T-helper 2 cell treated with Interferon-gamma antibody and Interleukin-4, amounts not matched to agents 5 μg/mL and 100 μg/mL, for 36 hours (primary cell): ENCODE data around the gene ZAR1.

Source experiments
- DNase-seq: peaks from one replicate; pipeline ENCODE4 v3.0.0; 2021; ENCODE audit warnings: low spot score
- H3K27ac Mint-ChIP-seq: one replicate; pipeline ENCODE4 v1.8.0; 2021; ENCODE audit warnings: mild to moderate bottlenecking, mixed read lengths
- H3K27me3 Mint-ChIP-seq: one replicate; pipeline ENCODE4 v1.8.0; 2021; ENCODE audit warnings: low read depth, mixed read lengths
- H3K36me3 Mint-ChIP-seq: one replicate; pipeline ENCODE4 v1.8.0; 2021; ENCODE audit warnings: low read depth, mixed read lengths
- H3K4me1 Mint-ChIP-seq: one replicate; pipeline ENCODE4 v1.8.0; 2021; ENCODE audit warnings: low read depth, mixed read lengths
- H3K4me3 Mint-ChIP-seq: one replicate; pipeline ENCODE4 v1.8.0; 2022; ENCODE audit warnings: mild to moderate bottlenecking, moderate library complexity, mixed read lengths
- H3K9me3 Mint-ChIP-seq: one replicate; pipeline ENCODE4 v1.8.0; 2021; ENCODE audit warnings: mixed read lengths

The ZAR1 gene

GRCh38 chr4:48499551-48500066 lies 9.6 kb downstream of the ZAR1 start:
- Mint-ChIP-seq H3K27me3 (no peaks in the 10 kb centered on the region), H3K36me3 (peaks cover 44% of the 10 kb centered on the region), H3K27ac (no peak overlapping the region), H3K4me1 (peaks cover 20% of the 10 kb centered on the region), H3K4me3 (no peak overlapping the region), H3K9me3 (no peaks in the 10 kb centered on the region)
- DNase-seq, result no peak

- Mint-ChIP-seq H3K9me3 (no peaks in the 10 kb centered on the region), H3K36me3 (peaks cover 47% of the 10 kb centered on the region), H3K4me1 (peaks cover 20% of the 10 kb centered on the region), H3K27me3 (no peaks in the 10 kb centered on the region), H3K4me3 (no peak overlapping the region), H3K27ac (no peak overlapping the region)
- DNase-seq, result no peak
Measured at GRCh38 chr4:48503233-48504025, 13.4 kb downstream of the ZAR1 start.

GRCh38 chr4:48504026-48504330 lies 13.9 kb downstream of the ZAR1 start:
- Mint-ChIP-seq H3K9me3 (no peaks in the 10 kb centered on the region), H3K27me3 (no peaks in the 10 kb centered on the region), H3K4me1 (peaks cover 18% of the 10 kb centered on the region), H3K4me3 (no peak overlapping the region), H3K27ac (no peak overlapping the region), H3K36me3 (peaks cover 46% of the 10 kb centered on the region)
- DNase-seq, result no peak

- Mint-ChIP-seq H3K9me3 (no peaks in the 10 kb centered on the region), H3K4me3 (no peak overlapping the region), H3K27ac (no peak overlapping the region), H3K4me1 (peaks cover 16% of the 10 kb centered on the region), H3K36me3 (peaks cover 46% of the 10 kb centered on the region), H3K27me3 (no peaks in the 10 kb centered on the region)
- DNase-seq, result no peak
Measured at GRCh38 chr4:48504352-48504751, 14.3 kb downstream of the ZAR1 start.

GRCh38 chr4:48506716-48507115 lies 16.7 kb downstream of the ZAR1 start:
- H3K27ac Mint-ChIP-seq, result no peak overlapping the region
- H3K27me3 Mint-ChIP-seq, result no peaks in the 10 kb centered on the region
- peaks cover 12% of the 10 kb centered on the region for H3K4me1 Mint-ChIP-seq
- no peak for DNase-seq
- H3K9me3 Mint-ChIP-seq, result no peaks in the 10 kb centered on the region
- H3K4me3 Mint-ChIP-seq, result no peak overlapping the region
- peaks cover 43% of the 10 kb centered on the region for H3K36me3 Mint-ChIP-seq

GRCh38 chr4:48509543-48509942 lies 19.5 kb downstream of the ZAR1 start:
- Mint-ChIP-seq H3K4me3 (no peak overlapping the region), H3K27me3 (no peaks in the 10 kb centered on the region), H3K36me3 (peaks cover 53% of the 10 kb centered on the region), H3K4me1 (peaks cover under 1% of the 10 kb centered on the region), H3K9me3 (no peaks in the 10 kb centered on the region), H3K27ac (no peak overlapping the region)
- DNase-seq, result no peak

GRCh38 chr4:48518143-48518542 lies 28.1 kb downstream of the ZAR1 start:
- Mint-ChIP-seq H3K27ac (no peak overlapping the region), H3K9me3 (no peaks in the 10 kb centered on the region), H3K4me3 (no peak overlapping the region), H3K4me1 (no peaks in the 10 kb centered on the region), H3K27me3 (no peaks in the 10 kb centered on the region), H3K36me3 (peaks cover 51% of the 10 kb centered on the region)
- no peak for DNase-seq

- no peak overlapping the region for H3K27ac Mint-ChIP-seq
- no peak overlapping the region for H3K4me3 Mint-ChIP-seq
- peaks cover 46% of the 10 kb centered on the region for H3K36me3 Mint-ChIP-seq
Measured at GRCh38 chr4:48526406-48526805, 36.4 kb downstream of the ZAR1 start.

GRCh38 chr4:48538358-48538757 lies 48.3 kb downstream of the ZAR1 start:
- Mint-ChIP-seq H3K4me3 (no peak overlapping the region), H3K36me3 (peaks cover 34% of the 10 kb centered on the region)

More at GRCh38 chr4:48526406-48526805, 36.4 kb downstream of the ZAR1 start:
- H3K4me1 Mint-ChIP-seq, result no peaks in the 10 kb centered on the region
- no peaks in the 10 kb centered on the region for H3K27me3 Mint-ChIP-seq
- H3K9me3 Mint-ChIP-seq, result no peaks in the 10 kb centered on the region
- no peak for DNase-seq

GRCh38 chr4:48539597-48539996 lies 49.5 kb downstream of the ZAR1 start:
- H3K9me3 Mint-ChIP-seq, result no peaks in the 10 kb centered on the region
- DNase-seq, result no peak
- H3K36me3 Mint-ChIP-seq, result peaks cover 35% of the 10 kb centered on the region
- H3K4me1 Mint-ChIP-seq, result no peaks in the 10 kb centered on the region
- H3K27me3 Mint-ChIP-seq, result no peaks in the 10 kb centered on the region
- H3K4me3 Mint-ChIP-seq, result no peak overlapping the region
- H3K27ac Mint-ChIP-seq, result no peak overlapping the region

More at GRCh38 chr4:48538358-48538757, 48.3 kb downstream of the ZAR1 start:
- Mint-ChIP-seq H3K4me1 (no peaks in the 10 kb centered on the region), H3K27ac (no peak overlapping the region), H3K9me3 (no peaks in the 10 kb centered on the region), H3K27me3 (no peaks in the 10 kb centered on the region)
- DNase-seq, result no peak

- no peak overlapping the region for H3K27ac Mint-ChIP-seq
Measured at GRCh38 chr4:48542888-48543287, 52.8 kb downstream of the ZAR1 start.

GRCh38 chr4:48543796-48544195 lies 53.7 kb downstream of the ZAR1 start:
- Mint-ChIP-seq H3K4me3 (no peak overlapping the region), H3K36me3 (peaks cover 45% of the 10 kb centered on the region)

More at GRCh38 chr4:48542888-48543287, 52.8 kb downstream of the ZAR1 start:
- Mint-ChIP-seq H3K9me3 (no peaks in the 10 kb centered on the region), H3K4me3 (no peak overlapping the region), H3K27me3 (no peaks in the 10 kb centered on the region), H3K4me1 (no peaks in the 10 kb centered on the region), H3K36me3 (peaks cover 42% of the 10 kb centered on the region)
- DNase-seq, result no peak

More at GRCh38 chr4:48543796-48544195, 53.7 kb downstream of the ZAR1 start:
- Mint-ChIP-seq H3K27me3 (no peaks in the 10 kb centered on the region), H3K9me3 (no peaks in the 10 kb centered on the region), H3K27ac (no peak overlapping the region), H3K4me1 (no peaks in the 10 kb centered on the region)
- no peak for DNase-seq
